PC-9 (cell line): Measurements from ENCODE around the gene ZNF407. TPM values are rescaled to one million over a fixed set of nuclear protein-coding genes. Genes with fewer than 3 reads are reported as not detected.

ENCODE experiments used
- BruUV-seq: library from RNA; stranded (reverse); fragments of 400-500 nt; replicated peaks from 2 replicates; lab custom pipeline; 2021; lab: Mats Ljungman, UMichigan
- CTCF ChIA-PET: fragments of 300-600 bp; sonication (Branson Sonifier 250); formaldehyde crosslinking; loops from one replicate; lab custom pipeline; 2022; ENCODE audit warnings: antibody characterized with exemption; lab: Charles Lee
- POLR2A ChIA-PET: fragments of 300-600 bp; sonication (Branson Sonifier 250); formaldehyde crosslinking; loops from one replicate; lab custom pipeline; 2022; ENCODE audit warnings: antibody characterized with exemption; ENCODE audit not compliant: unreplicated experiment; lab: Charles Lee
- DNase-seq, 2 experiments: peaks; one replicate each; pipeline versions ENCODE4 v3.0.0 to v3.0.0-alpha.2; 2015 to 2022; ENCODE audit warnings: mixed read lengths in 1 of 2
- H2AFZ ChIP-seq: fragments of 200-600 bp; sonication (generic); 2 replicates; pipeline ENCODE4 v1.8.1; 2017; ENCODE audit warnings: antibody characterized with exemption
- H3F3A ChIP-seq: fragments of 200-600 bp; sonication (generic); 2 replicates; pipeline ENCODE4 v1.8.1; 2017; ENCODE audit warnings: antibody characterized with exemption, mild to moderate bottlenecking, low read depth; ENCODE audit not compliant: insufficient read depth
- H3K27ac ChIP-seq: fragments of 200-600 bp; sonication (generic); 2 replicates; pipeline ENCODE4 v1.6.1; 2016; ENCODE audit warnings: mixed run types
- H3K27me3 ChIP-seq: fragments of 200-600 bp; sonication (generic); 2 replicates; pipeline ENCODE4 v1.6.1; 2016; ENCODE audit warnings: low read depth, mixed run types; ENCODE audit not compliant: insufficient read depth
- H3K36me3 ChIP-seq: fragments of 200-600 bp; sonication (generic); 2 replicates; pipeline ENCODE4 v1.6.1; 2016; ENCODE audit warnings: low read depth, mixed run types
- H3K4me1 ChIP-seq: fragments of 200-600 bp; sonication (generic); replicated peaks from 2 replicates; pipeline ENCODE4 v1.6.1; 2016; ENCODE audit warnings: mixed run types; ENCODE audit not compliant: insufficient read depth
- H3K4me2 ChIP-seq: fragments of 200-600 bp; sonication (generic); 2 replicates; pipeline ENCODE4 v1.6.1; 2017; ENCODE audit warnings: mixed run types
- H3K4me3 ChIP-seq: fragments of 200-600 bp; sonication (generic); 2 replicates; pipeline ENCODE4 v1.6.1; 2016; ENCODE audit warnings: mixed run types
- H3K79me2 ChIP-seq: fragments of 200-600 bp; sonication (generic); 2 replicates; pipeline ENCODE4 v1.6.1; 2017; ENCODE audit warnings: low read depth, mixed run types
- H3K9me2 ChIP-seq: fragments of 200-600 bp; sonication (generic); 2 replicates; pipeline ENCODE4 v1.8.1; 2017; ENCODE audit warnings: mild to moderate bottlenecking; ENCODE audit not compliant: insufficient read depth
- H3K9me3 ChIP-seq: fragments of 200-600 bp; sonication (generic); 2 replicates; pipeline ENCODE4 v1.8.1; 2016; ENCODE audit warnings: low read depth; ENCODE audit not compliant: insufficient read depth
- H4K20me1 ChIP-seq: fragments of 200-600 bp; sonication (generic); 2 replicates; pipeline ENCODE4 v1.8.1; 2017; ENCODE audit not compliant: insufficient read depth
- EZH2 ChIP-seq: fragments of 200-600 bp; sonication (generic); IDR thresholded peaks from 2 replicates; pipeline ENCODE4 v1.8.0; 2017; ENCODE audit warnings: antibody characterized with exemption, low read depth
- intact Hi-C: fragments of 100-400 bp; cut with micrococcal nuclease; formaldehyde crosslinking; loops from one replicate; pipeline ENCODE4 v1.10.0; 2022; ENCODE audit not compliant: unreplicated experiment
- total RNA-seq: library from RNA; stranded (reverse); gene quantifications from 2 replicates; pipeline ENCODE4 v1.2.3, GENCODE V29; 2021
- TF ChIP-seq, protein P1 (sequence below): fragments of 200-600 bp; sonication (generic); conservative IDR thresholded peaks from 2 replicates; pipeline ENCODE4 v1.6.1; 2017; ENCODE audit warnings: mixed run types, antibody characterized with exemption, mild to moderate bottlenecking, moderate library complexity

Gene ZNF407
- total RNA-seq, 1 experiment from 2014 or later, result 13.4 TPM

DNA sequence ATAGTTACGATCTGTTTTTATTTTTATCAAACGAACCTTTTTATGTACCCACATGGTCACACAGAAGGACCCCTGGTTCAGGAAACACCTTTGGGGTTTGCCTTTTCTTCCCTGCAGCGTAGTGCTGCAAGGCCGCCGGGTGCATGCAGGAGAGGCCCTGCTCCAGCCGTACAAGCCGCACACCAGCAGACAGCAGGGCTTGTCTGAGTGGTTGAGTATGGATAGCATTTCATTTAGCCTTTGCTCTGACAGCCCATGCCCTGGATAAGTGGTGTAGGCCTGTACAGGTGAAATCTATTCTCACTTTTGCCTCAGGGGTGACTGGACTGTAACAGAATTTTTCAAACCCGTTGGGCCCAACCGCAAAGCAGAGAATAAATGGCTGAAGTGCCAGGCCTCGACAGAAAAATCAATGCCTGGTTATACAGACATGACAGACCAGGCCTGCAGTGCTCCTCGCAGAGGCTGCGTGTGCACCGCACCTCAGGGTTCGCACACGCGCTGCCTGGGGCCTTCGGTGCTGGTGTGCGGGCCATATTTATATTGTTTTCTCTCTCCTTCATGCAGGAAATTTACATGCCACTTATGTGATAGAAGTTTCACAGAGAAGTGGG, 279.1 kb downstream of the ZNF407 start:
- no peaks in the 10 kb centered on the region for H3F3A ChIP-seq
- no peak for DNase-seq
- no peak overlapping the region for H3K4me2 ChIP-seq
- no peaks in the 10 kb centered on the region for H3K36me3 ChIP-seq
- intact Hi-C loops, result no loop called here
- no peaks in the 10 kb centered on the region for H3K9me3 ChIP-seq
- no peaks in the 10 kb centered on the region for H3K27me3 ChIP-seq
- H3K4me3 ChIP-seq, result no peak overlapping the region
- BruUV-seq, result no TSS peak
- H3K27ac ChIP-seq, result no peak overlapping the region
- no peak overlapping the region for H2AFZ ChIP-seq
- H4K20me1 ChIP-seq, result no peaks in the 10 kb centered on the region
- CTCF ChIA-PET, result no interaction called here
- H3K4me1 ChIP-seq, result no peaks in the 10 kb centered on the region
- H3K79me2 ChIP-seq, result no peaks in the 10 kb centered on the region
- H3K9me2 ChIP-seq, result no peaks in the 10 kb centered on the region
- TF ChIP-seq, protein P1, sequence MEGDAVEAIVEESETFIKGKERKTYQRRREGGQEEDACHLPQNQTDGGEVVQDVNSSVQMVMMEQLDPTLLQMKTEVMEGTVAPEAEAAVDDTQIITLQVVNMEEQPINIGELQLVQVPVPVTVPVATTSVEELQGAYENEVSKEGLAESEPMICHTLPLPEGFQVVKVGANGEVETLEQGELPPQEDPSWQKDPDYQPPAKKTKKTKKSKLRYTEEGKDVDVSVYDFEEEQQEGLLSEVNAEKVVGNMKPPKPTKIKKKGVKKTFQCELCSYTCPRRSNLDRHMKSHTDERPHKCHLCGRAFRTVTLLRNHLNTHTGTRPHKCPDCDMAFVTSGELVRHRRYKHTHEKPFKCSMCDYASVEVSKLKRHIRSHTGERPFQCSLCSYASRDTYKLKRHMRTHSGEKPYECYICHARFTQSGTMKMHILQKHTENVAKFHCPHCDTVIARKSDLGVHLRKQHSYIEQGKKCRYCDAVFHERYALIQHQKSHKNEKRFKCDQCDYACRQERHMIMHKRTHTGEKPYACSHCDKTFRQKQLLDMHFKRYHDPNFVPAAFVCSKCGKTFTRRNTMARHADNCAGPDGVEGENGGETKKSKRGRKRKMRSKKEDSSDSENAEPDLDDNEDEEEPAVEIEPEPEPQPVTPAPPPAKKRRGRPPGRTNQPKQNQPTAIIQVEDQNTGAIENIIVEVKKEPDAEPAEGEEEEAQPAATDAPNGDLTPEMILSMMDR, result no peak
- TF ChIP-seq EZH2, result no peak
- POLR2A ChIA-PET, result no interaction called here

DNA sequence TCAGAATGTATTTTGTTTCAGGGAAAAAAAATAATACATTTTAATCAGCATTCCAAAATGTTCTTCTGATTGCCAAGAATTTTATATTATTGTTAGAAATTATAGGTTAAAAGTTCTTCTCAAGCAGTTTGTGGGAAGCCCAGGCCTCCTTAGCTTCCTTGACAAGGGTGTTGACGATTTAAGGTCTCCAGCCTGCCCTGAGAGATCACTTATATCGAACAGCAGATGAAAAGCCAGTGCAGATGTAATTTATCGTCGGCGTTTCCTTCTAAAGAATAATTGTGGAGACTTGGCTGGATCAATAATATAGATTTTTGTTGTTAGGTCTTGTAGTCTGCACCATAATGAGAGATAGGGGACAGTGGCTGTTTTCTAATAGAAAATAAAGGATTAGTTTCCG, 280.6 kb downstream of the ZNF407 start:
- H3K4me1 ChIP-seq, result no peaks in the 10 kb centered on the region
- no peaks in the 10 kb centered on the region for H3F3A ChIP-seq
- ChIA-PET POLR2A (no interaction called here), CTCF (no interaction called here)
- H3K79me2 ChIP-seq, result no peaks in the 10 kb centered on the region
- no peaks in the 10 kb centered on the region for H3K36me3 ChIP-seq
- H3K27ac ChIP-seq, result no peak overlapping the region
- no peak overlapping the region for H3K4me3 ChIP-seq
- no TSS peak for BruUV-seq
- no peaks in the 10 kb centered on the region for H3K9me2 ChIP-seq
- H3K27me3 ChIP-seq, result no peaks in the 10 kb centered on the region
- no peak overlapping the region for H2AFZ ChIP-seq
- H3K9me3 ChIP-seq, result no peaks in the 10 kb centered on the region
- no peaks in the 10 kb centered on the region for H4K20me1 ChIP-seq
- TF ChIP-seq, protein P1, result no peak
- no peak for TF ChIP-seq EZH2
- DNase-seq, result no peak
- intact Hi-C loops, result no loop called here
- H3K4me2 ChIP-seq, result no peak overlapping the region

DNA sequence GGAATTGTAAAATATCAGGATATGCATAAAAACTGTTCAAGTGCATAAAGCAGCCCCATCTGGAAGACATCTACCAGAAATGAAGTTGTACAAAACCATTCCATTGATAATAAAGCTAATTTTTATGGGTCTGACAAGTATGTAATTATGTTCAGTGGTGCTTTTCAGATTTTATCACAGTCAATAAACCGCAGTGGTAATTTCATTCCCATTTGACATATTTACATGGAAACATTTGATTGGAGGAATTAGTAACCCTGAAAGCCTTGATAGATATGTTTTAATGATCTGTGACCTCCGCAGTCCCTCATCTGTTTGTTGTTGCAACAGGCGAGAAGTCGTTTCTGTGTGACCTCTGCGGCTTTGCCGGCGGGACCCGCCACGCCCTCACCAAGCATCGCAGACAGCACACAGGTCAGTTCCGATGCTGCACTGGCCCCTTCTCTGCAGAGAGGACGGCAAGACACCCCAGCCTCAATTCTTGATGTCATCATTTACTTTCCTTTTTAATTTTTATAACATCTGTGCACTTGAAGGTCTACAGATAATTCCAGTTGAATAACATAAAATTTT, 283.1 kb downstream of the ZNF407 start:
- Histone ChIP-seq H3K4me2 (no peak overlapping the region), H2AFZ (no peak overlapping the region), H3K4me1 (no peaks in the 10 kb centered on the region), H3K27me3 (no peaks in the 10 kb centered on the region), H3K79me2 (no peaks in the 10 kb centered on the region), H3K27ac (no peak overlapping the region), H3K36me3 (no peaks in the 10 kb centered on the region), H3F3A (no peaks in the 10 kb centered on the region), H3K9me3 (no peaks in the 10 kb centered on the region), H3K9me2 (no peaks in the 10 kb centered on the region), H3K4me3 (no peak overlapping the region), H4K20me1 (no peaks in the 10 kb centered on the region)
- TF ChIP-seq EZH2, result no peak
- TF ChIP-seq, protein P1, result no peak
- intact Hi-C loops, result no loop called here
- no peak for DNase-seq
- ChIA-PET CTCF (no interaction called here), POLR2A (no interaction called here)
- BruUV-seq, result no TSS peak
